NCI-H2081 treated with DMSO at 0.1 percent for 48 hours (cell line): ENCODE measurements around the gene ID1.
"Not testable (repeated sequence)": the region's sequence is repeated elsewhere in the genome, so short reads cannot be mapped to it uniquely, and the experiment has no call there.

Experiments
- DNase-seq: peaks from one replicate; lab custom pipeline; 2025; lab: John Stamatoyannopoulos, UW

Gene ID1

DNA sequence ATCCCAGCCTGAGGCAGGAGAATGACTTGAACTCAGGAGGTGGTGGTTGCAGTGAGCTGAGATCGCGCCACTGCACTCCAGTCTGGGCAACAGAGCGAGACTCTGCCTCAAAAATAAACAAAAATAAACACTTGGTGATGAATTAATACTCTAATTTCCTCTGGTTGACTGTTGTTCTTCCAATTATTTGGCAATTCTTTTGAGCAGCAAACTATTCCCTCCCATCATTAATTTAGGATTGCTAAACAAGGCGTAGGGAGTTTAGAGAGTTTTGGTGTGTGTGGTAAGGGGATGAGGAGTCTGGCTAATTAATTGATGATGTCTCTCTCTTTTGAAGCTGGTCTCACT, 2.7 kb upstream of the ID1 start:
- DNase-seq, result no peak

DNA sequence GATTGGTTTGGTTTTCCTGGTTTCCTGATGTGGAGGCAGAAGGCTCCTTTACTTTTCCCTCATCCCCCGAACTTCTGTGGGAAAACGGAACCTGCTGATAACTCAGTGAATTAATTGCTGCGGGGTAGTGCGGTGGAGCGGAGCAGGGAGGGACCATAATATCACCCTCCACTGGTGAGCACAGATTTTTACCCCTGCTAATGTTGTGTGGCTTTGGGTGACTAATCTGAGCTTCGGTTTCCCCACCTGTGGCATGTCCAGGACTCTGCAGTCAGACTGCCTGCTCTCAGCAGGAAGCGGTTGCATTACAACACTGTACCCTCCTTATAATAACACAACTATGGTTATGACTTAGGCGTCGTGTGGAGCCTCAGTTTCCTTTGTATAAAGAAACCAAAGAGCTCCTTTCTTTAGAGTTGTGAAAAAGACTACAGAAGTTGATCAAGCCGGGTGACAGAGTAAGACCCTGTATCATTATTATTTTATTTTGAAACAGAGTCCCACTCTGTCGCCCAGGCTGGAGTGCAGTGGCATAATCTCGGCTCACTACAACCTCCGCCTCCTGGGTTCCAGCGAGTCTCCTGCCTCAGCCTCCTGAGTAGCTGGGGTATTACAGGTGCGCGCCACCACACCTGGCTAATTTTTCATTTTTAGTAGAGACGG, 2.2 kb upstream of the ID1 start:
- no peak for DNase-seq

DNA sequence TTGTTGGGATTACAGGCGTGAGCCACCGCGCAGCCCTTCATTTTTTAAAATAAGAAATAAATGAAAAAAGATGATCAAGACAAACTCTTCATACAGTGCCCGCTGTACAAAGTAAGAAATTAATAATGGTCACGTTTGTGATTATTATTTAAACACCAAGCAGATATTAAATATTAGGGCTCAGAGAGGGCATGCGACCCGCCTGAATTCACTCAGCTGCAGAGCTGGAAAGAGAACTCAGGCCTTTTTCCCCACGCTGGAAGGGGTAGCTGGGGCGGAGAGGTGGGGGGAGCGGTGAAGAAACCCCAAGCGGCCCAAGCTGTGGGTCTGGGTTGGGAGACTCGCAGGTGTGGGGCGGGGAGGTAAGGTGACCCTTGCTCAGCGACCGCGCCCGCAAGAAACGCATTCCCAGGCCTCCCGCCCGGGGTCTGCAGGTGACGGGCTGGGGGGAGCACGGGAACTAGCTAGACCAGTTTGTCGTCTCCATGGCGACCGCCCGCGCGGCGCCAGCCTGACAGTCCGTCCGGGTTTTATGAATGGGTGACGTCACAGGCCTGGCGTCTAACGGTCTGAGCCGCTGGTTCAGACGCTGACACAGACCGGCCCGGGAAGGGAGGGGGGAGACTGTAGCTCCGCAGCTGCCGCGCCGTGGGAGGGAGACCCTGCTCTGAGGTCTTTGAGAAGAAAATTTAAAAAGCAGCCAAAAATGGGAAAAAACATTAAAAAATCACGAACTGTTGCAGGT, 1.1 kb upstream of the ID1 start:
- DNase-seq, result peak; percentile 94

- DNase-seq, result no peak
Observed at GRCh38 chr20:31604567-31605030, 490 bp upstream of the ID1 start.

GRCh38 chr20:31605902-31606803, 1.1 kb downstream of the ID1 start:
- DNase-seq, result no peak

- peak; percentile 15 for DNase-seq
Observed at GRCh38 chr20:31606804-31607639, 1.9 kb downstream of the ID1 start.

DNA sequence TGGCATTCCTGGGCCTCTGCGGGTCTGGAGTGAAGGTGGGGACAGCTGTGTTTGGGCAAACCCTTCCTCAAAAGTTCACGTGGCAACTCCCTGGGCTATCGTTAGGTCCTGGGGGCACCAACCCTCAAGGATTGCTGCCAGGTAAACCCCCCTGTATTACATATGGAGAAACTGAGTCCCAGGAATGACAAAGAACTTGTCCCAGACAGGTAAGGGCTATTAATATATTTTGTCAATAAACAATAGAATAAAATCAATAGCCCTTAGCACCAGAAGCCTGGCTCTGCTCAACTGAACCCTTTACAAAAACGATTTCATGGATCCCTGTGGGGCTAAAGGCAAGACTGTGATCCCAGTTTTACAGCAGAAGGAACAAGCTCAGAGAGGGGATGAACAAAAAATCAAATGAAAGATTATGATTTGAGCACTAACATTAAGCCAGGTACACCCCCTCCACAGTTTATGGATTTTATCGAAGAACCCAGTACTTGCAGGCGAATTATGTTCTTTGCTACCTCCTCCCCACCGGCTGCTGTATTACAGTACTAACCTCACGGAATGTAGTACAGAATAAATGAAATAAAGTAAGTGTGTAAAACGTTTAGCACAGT, 2.7 kb downstream of the ID1 start:
- DNase-seq, result no peak

DNA sequence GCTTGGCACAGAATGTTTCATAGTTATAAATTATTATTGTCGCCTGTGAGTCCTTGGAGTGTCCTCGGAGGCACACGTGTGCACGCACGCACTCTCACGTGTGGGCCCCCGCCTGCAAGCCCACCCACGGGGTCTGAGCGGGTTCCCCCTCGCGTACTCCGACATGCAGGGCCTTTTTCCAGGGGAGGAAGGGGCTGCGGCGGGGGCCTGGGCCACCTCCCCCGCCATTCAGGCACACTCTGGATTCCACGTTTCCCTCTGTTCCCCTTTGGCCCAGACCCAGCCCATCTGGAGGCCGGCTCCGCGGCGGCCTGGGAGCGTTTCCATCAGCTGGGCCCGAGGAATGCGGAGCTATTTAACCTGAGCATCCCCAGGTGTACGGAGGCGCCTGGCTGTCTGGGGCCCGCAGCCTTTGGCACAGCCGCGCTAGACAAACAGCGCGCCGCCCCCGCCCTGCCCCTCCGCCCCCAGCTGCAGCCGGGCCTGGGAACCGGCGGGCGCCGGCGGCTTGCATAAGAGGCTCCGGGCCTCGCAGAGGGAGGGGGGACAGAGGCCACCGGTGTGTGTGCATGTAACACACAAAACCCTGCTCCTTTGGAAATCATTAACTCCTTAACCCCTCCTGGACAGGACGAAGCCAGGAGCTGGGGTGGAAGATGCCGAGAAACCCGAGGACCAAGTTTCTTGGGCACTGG, 3.3 kb downstream of the ID1 start:
- peak; percentile 88 for DNase-seq

- DNase-seq, result not testable (repeated sequence)
Observed at GRCh38 chr20:31612271-31612640, 7.2 kb downstream of the ID1 start.

GRCh38 chr20:31615416-31615815, 10.3 kb downstream of the ID1 start:
- DNase-seq, result no peak

GRCh38 chr20:31617432-31618104, 12.5 kb downstream of the ID1 start:
- no peak for DNase-seq

DNA sequence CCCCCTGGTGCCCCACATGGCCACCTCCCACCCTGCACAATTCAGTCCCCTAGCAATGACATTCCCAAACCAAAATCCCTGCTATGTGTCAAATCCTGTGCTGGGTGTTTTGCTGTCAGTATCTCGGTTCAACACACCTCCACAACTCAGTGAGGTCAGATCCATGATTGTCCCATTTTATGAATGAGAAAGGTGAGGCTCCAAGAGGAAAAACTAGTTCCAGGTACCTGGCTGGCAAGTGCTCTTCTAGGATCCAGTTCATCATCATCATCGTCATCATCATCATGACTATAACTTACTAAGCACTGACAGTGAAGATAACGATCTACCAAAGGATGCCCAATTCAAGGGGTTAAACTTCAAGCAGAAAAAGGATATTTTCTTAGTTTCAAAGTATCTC, 15.2 kb downstream of the ID1 start:
- no peak for DNase-seq

DNA sequence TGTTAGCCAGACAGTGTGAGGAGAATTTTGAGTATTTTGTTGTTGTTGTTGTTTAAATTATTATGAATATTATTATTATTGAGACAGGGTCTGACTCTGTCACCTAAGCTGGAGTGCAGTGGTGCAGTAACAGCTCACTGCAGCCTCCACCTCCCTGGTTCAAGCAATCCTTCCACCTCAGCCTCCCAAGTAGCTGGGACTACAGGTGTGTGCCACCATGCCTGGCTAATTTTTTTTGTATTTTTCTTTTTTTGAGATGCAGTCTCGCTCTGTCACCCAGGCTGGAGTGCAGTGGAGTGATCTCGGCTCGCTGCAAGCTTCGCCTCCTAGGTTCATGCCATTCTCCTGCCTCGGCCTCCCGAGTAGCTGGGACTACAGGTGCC, 18.0 kb downstream of the ID1 start:
- not testable (repeated sequence) for DNase-seq

GRCh38 chr20:31626534-31626933, 21.4 kb downstream of the ID1 start:
- not testable (repeated sequence) for DNase-seq

DNA sequence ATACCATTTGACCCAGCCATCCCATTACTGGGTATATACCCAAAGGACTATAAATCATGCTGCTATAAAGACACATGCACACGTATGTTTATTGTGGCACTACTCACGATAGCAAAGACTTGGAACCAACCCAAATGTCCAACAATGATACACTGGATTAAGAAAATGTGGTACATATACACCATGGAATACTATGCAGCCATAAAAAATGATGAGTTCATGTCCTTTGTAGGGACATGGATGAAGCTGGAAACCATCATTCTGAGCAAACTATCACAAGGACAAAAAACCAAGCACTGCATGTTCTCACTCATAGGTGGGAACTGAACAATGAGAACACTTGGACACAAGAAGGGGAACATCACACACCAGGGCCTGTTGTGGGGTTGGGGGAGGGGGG, 23.0 kb downstream of the ID1 start:
- not testable (repeated sequence) for DNase-seq

DNA sequence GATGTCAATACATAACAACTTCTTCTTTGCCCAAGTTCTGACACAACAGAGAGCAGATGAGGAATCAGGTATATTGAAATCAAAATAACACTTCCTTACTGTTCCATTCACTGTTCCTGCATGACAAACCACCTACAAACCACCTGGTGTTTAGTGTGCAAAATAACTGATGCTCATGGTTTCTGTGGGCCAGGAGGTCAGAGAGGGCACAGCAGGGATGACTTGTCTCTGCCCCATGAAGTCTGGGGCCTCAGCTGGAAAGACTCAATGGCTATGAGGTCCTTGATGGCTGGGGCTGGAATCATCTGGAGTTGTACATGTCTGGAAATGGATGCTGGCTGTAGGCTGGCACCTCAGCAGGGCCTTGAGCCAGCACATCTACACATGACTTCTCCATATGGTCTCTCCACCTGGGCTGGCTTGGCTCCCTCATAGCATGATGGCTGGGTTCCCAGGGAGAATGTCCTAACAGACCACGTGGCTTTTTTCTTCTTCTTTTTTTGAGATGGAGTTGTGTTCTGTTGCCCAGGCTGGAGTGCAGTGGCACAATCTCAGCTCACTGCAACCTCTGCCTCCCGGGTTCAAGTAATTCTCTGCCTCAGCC, 25.2 kb downstream of the ID1 start:
- no peak for DNase-seq

DNA sequence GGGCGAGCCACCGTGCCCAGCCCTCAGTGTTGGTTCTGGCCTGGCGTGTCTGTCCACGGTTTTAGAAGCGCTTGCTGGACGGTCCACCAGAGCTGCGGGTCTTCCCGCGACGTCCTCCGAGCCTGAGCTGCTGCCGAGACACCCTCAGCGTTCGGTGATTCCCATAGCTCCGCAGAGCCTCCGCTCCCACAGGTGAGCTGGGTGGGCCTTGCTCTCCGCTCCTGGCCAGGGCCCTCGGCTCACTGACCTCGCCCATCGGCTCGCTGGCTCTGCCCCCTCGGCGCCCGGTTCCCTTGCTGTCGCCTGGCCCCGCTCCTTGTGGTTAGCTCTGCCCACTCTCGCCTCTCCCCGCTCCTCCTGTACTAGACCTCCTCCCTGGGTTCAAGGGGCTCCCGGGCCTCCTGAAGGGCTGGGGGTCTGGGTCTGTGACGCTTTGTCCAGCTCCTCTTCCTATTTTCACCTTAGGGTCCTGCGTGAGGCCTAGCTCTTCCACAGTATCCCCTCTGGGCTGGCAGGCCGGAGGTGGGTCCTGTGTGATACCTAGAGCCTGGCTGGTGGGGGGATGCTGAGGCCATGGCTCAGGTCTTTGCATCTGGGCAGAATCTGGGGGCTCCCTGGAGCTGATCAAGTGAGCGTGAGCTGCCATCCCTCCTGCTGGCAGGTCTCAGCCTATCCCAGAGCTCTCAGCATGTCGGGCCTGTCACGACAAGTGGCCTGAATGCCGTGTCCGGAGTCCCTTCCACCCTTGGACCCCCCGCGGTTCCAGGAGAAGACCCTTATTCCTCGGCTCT, 27.7 kb downstream of the ID1 start:
- no peak for DNase-seq

- DNase-seq, result no peak
Observed at GRCh38 chr20:31633339-31633914, 28.3 kb downstream of the ID1 start.

GRCh38 chr20:31637660-31638059, 32.6 kb downstream of the ID1 start, which contains the start of gene COX4I2:
Gene COX4I2, plus strand, starts transcription at chr20:31637912. Its CDS starts 1,106 bp downstream, at chr20:31639018.
- DNase-seq, result no peak
